CD4-positive, alpha-beta memory T cell (primary cell): ENCODE measurements around the gene SOX3. TPM values are rescaled to one million over a fixed set of nuclear protein-coding genes. Genes with fewer than 3 reads are reported as not detected.

Source experiments
- CTCF ChIA-PET: fragments of 350-600 bp; sonication (Branson Sonifier 250); formaldehyde crosslinking; loops from one replicate; lab custom pipeline; 2021; ENCODE audit warnings: inconsistent platforms; ENCODE audit not compliant: partially characterized antibody; lab: Charles Lee
- POLR2A ChIA-PET: fragments of 350-600 bp; sonication (Branson Sonifier 250); formaldehyde crosslinking; loops from one replicate; lab custom pipeline; 2021; ENCODE audit not compliant: partially characterized antibody; lab: Charles Lee
- DNase-seq, 5 donors: peaks; one replicate each; pipeline versions ENCODE4 v3.0.0 to v3.0.0-alpha.2; 2020 to 2022; ENCODE audit warnings: mixed read lengths in 1 of 5
- H3K27ac ChIP-seq: one replicate; pipeline ENCODE4 v1.7.0; 2013; ENCODE audit warnings: low read depth, low read length
- H3K27me3 ChIP-seq: 2 replicates; pipeline ENCODE4 v1.7.0; 2013; ENCODE audit warnings: mild to moderate bottlenecking, low read length, moderate library complexity; ENCODE audit not compliant: insufficient read depth
- H3K36me3 ChIP-seq: 2 replicates; pipeline ENCODE4 v1.7.0; 2013; ENCODE audit warnings: mild to moderate bottlenecking, low read length, moderate library complexity; ENCODE audit not compliant: insufficient read depth
- H3K4me1 ChIP-seq: 2 replicates; pipeline ENCODE4 v1.7.0; 2013; ENCODE audit warnings: mild to moderate bottlenecking, low read length, moderate library complexity; ENCODE audit not compliant: insufficient read depth
- H3K4me3 ChIP-seq, 2 donors: one replicate each; pipeline ENCODE4 v1.7.0; 2013; ENCODE audit warnings: low read length in 2 of 2, mild to moderate bottlenecking in 1 of 2
- H3K9me3 ChIP-seq, 2 donors: one replicate each; pipeline ENCODE4 v1.7.0; 2013; ENCODE audit warnings: low read length in 2 of 2, control low read depth in 1 of 2; ENCODE audit not compliant: control insufficient read depth in 1 of 2
- H3K27ac Mint-ChIP-seq, 7 donors: one replicate each; pipeline ENCODE4 v1.8.0; 2020 to 2021; ENCODE audit warnings: mixed read lengths in 7 of 7, mild to moderate bottlenecking in 6 of 7, inconsistent platforms in 3 of 7, moderate library complexity in 3 of 7
- H3K27me3 Mint-ChIP-seq, 2 donors: one replicate each; pipeline ENCODE4 v1.8.0; 2020 to 2021; ENCODE audit warnings: mixed read lengths in 2 of 2
- H3K36me3 Mint-ChIP-seq, 2 donors: one replicate each; pipeline ENCODE4 v1.8.0; 2020 to 2021; ENCODE audit warnings: mixed read lengths in 2 of 2, inconsistent platforms in 1 of 2, mild to moderate bottlenecking in 1 of 2
- H3K4me1 Mint-ChIP-seq, 4 donors: one replicate each; pipeline ENCODE4 v1.8.0; 2020 to 2021; ENCODE audit warnings: mixed read lengths in 4 of 4, mild to moderate bottlenecking in 1 of 4
- H3K4me3 Mint-ChIP-seq, 8 donors: one replicate each; pipeline ENCODE4 v1.8.0; 2020 to 2021; ENCODE audit warnings: mixed read lengths in 8 of 8, mild to moderate bottlenecking in 7 of 8, moderate library complexity in 6 of 8, inconsistent platforms in 3 of 8
- H3K9me3 Mint-ChIP-seq, 8 donors: one replicate each; pipeline ENCODE4 v1.8.0; 2020 to 2021; ENCODE audit warnings: mixed read lengths in 8 of 8, mild to moderate bottlenecking in 5 of 8, inconsistent platforms in 3 of 8, moderate library complexity in 1 of 8
- intact Hi-C: fragments of 100-400 bp; cut with micrococcal nuclease; formaldehyde crosslinking; loops from one replicate; pipeline ENCODE4 v1.15.1; 2023
- polyA plus RNA-seq, 2 donors: library from polyadenylated mRNA; unstranded; fragments of 300-500 nt; fragmentation: Illumina TruSeq; gene quantifications; one replicate each; pipeline ENCODE4 v1.2.3, GENCODE V29; 2021
- total RNA-seq, 2 experiments: library from RNA; stranded (reverse); gene quantifications; one replicate each; pipeline ENCODE4 v1.2.3, GENCODE V29; 2021

SOX3 gene
- total and polyA plus RNA-seq, 4 experiments from 2014 or later: not detected

DNA sequence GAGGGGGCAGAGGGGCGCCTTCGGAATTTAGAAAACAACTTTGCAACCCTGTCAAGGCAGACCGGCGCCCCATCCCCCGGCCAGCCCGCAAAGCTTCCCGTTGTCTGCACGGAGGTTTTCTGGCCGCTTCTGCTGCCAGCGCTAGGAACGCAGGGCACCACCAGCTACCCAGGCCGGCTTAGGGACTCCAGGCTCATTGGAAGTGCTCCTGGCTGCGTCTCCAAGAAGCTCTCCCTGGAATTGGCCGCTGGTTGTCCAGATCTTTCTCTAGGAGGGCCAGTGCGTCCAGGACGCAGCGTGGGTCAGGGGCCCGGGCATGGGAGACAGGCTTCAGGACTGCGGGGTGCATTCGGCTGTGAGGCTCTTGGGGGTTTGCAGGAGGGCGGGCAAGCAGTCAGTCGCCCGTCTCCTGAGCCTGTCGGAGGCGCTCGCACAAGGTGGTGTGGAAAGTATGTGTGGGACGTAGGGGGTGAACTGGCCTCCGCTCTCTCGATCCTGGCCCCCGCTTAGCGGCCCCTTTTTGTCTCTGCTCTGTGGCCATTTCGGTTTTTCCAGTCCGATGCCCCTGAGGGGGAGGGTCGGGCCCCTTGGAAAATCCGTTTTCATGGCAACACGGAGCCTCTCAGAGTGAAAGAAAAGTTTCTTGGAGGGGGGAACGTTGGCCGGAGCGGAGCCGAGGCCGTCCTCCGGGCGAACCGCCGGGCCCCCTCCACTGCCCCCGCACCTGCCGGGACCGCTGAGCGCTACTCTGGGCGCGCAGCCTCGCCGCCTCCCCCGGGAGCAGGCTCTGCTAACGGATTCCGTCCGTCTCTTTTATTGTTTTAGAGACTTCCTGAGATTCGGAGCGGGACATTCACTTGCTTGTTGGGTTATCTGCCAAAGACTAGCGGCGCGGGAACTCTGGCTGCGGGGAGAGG, 810 bp upstream of the SOX3 start:
- H3K4me3 Mint-ChIP-seq: peak overlapping the region in 1 of 8 donors; percentile 46

DNA sequence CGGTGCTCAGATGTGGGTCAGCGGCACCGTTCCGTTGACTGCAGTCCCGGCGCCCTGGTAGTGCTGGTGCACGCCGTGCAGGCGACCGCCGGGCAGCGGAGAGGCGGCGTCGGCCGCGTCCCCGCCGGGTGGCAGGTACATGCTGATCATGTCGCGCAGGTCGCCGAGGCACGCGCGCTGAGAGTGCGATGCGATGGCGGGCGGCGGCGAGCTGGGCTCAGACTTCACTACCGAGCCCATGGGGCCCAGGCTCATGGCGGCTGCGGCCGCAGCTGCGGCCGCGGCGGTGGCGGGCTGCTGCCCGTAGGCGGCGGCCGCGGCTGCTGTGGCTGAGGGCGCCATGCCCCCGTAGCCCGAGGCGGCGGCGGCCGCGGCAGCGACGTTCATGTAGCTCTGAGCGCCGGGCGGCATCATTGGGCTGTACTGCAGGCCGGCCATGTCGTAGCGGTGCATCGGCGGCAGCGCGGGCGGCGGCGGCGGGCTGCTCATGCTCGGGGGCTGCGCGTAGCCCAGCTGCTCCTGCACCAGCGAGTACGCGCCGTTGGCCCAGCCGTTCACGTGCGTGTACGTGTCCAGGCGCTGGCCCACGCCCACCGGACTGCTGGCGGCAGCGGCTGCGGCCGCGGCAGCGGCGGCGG, 1.0 kb downstream of the SOX3 start:
- CTCF ChIA-PET: no interaction called here
- Mint-ChIP-seq H3K36me3 (peaks cover 0 to 5% of the 10 kb centered on the region in 2 donors), H3K9me3 (peaks cover 0 to 4% (median 0%) of the 10 kb centered on the region in 8 donors), H3K27me3 (peaks cover 19 to 24% of the 10 kb centered on the region in 2 donors), H3K4me3 (peak overlapping the region in 1 of 8 donors; percentile 51), H3K27ac (no peak overlapping the region), H3K4me1 (peaks cover 5 to 12% (median 7%) of the 10 kb centered on the region in 4 donors)
- POLR2A ChIA-PET: no interaction called here
- intact Hi-C loops: no loop called here
- Histone ChIP-seq H3K9me3 (no peaks in the 10 kb centered on the region), H3K4me3 (no peak overlapping the region), H3K4me1 (no peaks in the 10 kb centered on the region), H3K36me3 (no peaks in the 10 kb centered on the region), H3K27ac (no peak overlapping the region), H3K27me3 (no peaks in the 10 kb centered on the region)
- no peak for DNase-seq

More for the DNA sequence above, 810 bp upstream of the SOX3 start:
- peaks cover 17 to 35% of the 10 kb centered on the region in 2 donors for H3K27me3 Mint-ChIP-seq
- Histone ChIP-seq H3K4me1 (no peaks in the 10 kb centered on the region), H3K36me3 (no peaks in the 10 kb centered on the region), H3K27me3 (no peaks in the 10 kb centered on the region), H3K27ac (no peak overlapping the region), H3K9me3 (no peaks in the 10 kb centered on the region), H3K4me3 (no peak overlapping the region)
- intact Hi-C loops: no loop called here
- no peak for DNase-seq
- POLR2A ChIA-PET: no interaction called here
- H3K36me3 Mint-ChIP-seq: peaks cover 0 to 5% of the 10 kb centered on the region in 2 donors
- no peak overlapping the region for H3K27ac Mint-ChIP-seq
- H3K4me1 Mint-ChIP-seq: peaks cover 5 to 12% (median 7%) of the 10 kb centered on the region in 4 donors
- CTCF ChIA-PET: no interaction called here
- peaks cover 0 to 4% (median 0%) of the 10 kb centered on the region in 8 donors for H3K9me3 Mint-ChIP-seq

DNA sequence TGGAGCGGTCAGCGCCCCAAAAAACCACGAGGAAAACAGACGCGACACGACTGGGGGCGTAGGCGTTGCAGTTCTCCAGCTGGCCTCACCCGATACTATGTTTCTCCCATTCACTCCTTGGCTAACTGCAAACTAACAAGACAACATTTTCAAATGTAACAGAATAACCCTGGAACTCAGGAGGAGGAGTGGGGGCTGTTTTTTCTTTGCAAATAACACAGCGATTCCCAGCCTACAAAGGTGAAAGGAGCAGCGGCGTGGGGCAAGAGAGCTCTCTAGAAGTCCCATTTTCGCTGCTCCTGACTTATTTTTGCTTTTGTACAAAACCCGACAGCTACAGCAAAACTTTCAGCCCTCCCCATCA, 1.6 kb downstream of the SOX3 start:
- Mint-ChIP-seq H3K27me3 (peaks cover 20 to 26% of the 10 kb centered on the region in 2 donors), H3K9me3 (peaks cover 0 to 4% (median 0%) of the 10 kb centered on the region in 8 donors), H3K4me3 (peak overlapping the region in 6 of 8 donors; percentile 25 to 69 (median 49)), H3K4me1 (peaks cover 5 to 12% (median 7%) of the 10 kb centered on the region in 4 donors), H3K36me3 (peaks cover 0 to 5% of the 10 kb centered on the region in 2 donors), H3K27ac (no peak overlapping the region)
- intact Hi-C loops: no loop called here
- no peak for DNase-seq
- Histone ChIP-seq H3K27ac (no peak overlapping the region), H3K27me3 (no peaks in the 10 kb centered on the region), H3K9me3 (no peaks in the 10 kb centered on the region), H3K4me3 (no peak overlapping the region), H3K4me1 (no peaks in the 10 kb centered on the region), H3K36me3 (no peaks in the 10 kb centered on the region)
- ChIA-PET POLR2A (no interaction called here), CTCF (no interaction called here)

DNA sequence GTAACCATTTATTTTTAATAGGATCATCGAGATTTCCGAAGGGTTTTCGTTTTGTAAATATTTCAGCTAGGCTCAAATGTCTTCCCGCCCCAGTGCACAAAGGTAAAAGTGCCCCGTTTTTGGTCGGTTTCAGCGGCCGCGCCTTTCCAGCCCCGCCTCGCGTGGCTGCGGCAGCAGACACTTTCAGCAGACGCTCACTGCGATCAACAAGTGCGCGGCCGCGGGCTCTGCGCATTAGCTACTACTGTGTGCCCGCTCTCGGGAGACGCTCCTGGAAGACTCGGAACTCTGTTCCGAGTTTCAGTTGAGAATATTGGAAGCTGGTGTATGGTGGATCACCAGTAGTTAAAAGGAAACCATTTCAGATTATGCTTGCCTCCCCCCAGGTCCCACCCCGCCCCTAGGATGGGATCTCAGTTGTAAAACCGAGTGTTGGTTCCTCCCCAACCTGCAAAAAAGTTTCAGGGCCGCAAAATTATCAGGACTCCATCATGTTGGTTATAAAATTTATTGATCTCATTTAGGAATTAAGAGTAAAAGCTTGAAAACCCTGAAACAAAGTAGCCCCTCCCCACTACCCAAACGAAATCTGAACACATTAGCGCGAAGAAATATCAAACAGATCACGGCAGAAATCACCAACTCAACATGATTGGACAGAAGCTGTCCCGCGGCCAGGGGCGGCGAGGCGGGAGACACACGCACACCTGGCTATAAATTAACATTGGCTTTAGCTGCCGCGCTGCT, 2.2 kb downstream of the SOX3 start:
- H3K27me3 Mint-ChIP-seq: peaks cover 20 to 26% of the 10 kb centered on the region in 2 donors
- peak overlapping the region in 5 of 8 donors; percentile 40 to 69 (median 67) for H3K4me3 Mint-ChIP-seq
- H3K4me3 ChIP-seq: no peak overlapping the region
- H3K36me3 ChIP-seq: no peaks in the 10 kb centered on the region
- CTCF ChIA-PET: no interaction called here
- H3K27ac Mint-ChIP-seq: no peak overlapping the region
- H3K9me3 ChIP-seq: no peaks in the 10 kb centered on the region
- H3K27ac ChIP-seq: no peak overlapping the region
- POLR2A ChIA-PET: no interaction called here
- no peaks in the 10 kb centered on the region for H3K4me1 ChIP-seq
- peaks cover 0 to 4% (median 0%) of the 10 kb centered on the region in 8 donors for H3K9me3 Mint-ChIP-seq
- peaks cover 5 to 12% (median 7%) of the 10 kb centered on the region in 4 donors for H3K4me1 Mint-ChIP-seq
- no peak for DNase-seq
- peaks cover 0 to 5% of the 10 kb centered on the region in 2 donors for H3K36me3 Mint-ChIP-seq
- intact Hi-C loops: no loop called here
- H3K27me3 ChIP-seq: no peaks in the 10 kb centered on the region

DNA sequence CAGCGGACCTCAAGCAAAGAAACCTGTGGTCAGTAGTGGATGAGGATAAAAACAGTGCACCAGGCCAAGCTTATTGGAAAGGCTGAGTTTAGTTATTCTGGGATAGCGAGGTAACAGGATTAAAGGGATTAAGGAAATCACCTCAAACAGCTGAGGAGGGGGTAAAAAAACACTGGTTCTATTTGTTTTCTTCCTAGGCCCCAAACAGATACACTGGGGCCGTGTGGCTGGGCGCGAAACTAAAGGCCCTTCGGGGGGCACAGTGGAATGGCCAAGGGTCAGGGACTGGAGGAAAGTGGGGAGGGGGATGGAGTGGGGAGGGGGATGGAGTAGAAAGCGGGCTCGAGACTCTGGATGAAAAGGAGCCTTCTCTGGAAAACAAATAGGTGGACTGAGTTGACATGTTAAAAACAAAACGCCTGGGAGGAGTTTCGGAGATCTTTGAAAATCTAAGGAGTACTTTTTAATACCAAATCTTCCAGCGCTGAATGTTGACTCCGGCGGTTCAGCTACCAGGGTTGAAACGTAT, 2.9 kb downstream of the SOX3 start:
- ChIA-PET POLR2A (no interaction called here), CTCF (no interaction called here)
- Histone ChIP-seq H3K27ac (no peak overlapping the region), H3K9me3 (no peaks in the 10 kb centered on the region), H3K36me3 (no peaks in the 10 kb centered on the region), H3K27me3 (no peaks in the 10 kb centered on the region), H3K4me1 (no peaks in the 10 kb centered on the region), H3K4me3 (no peak overlapping the region)
- peaks cover 0 to 5% of the 10 kb centered on the region in 2 donors for H3K36me3 Mint-ChIP-seq
- H3K9me3 Mint-ChIP-seq: peaks cover 0 to 4% (median 0%) of the 10 kb centered on the region in 8 donors
- H3K4me1 Mint-ChIP-seq: peaks cover 5 to 12% (median 7%) of the 10 kb centered on the region in 4 donors
- DNase-seq: no peak
- H3K27ac Mint-ChIP-seq: no peak overlapping the region
- peaks cover 16 to 23% of the 10 kb centered on the region in 2 donors for H3K27me3 Mint-ChIP-seq
- intact Hi-C loops: no loop called here
- H3K4me3 Mint-ChIP-seq: peak overlapping the region in 3 of 8 donors; percentile 35 to 55 (median 39)

DNA sequence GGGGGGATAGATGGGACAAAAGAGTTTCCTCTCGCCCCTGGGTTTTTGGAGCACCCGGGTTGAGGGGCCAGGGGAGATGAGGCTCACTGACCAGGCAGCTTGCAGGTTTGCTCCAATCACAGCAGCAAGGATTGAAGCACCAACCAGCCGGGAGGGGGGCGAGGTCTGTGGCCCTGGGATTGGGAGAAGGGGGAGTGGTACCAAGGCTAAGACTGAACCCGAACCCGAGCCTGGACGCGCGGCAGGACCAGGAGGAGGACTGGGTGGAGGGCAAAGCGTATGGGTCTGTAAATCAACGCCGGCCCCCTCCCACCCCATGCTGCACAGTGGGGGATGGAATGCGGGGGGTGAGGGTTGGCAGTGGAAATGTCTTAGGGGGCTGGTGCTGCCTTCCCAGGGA, 3.5 kb downstream of the SOX3 start:
- no peak overlapping the region for H3K27ac ChIP-seq
- CTCF ChIA-PET: no interaction called here
- H3K4me1 Mint-ChIP-seq: peaks cover 5 to 12% (median 6%) of the 10 kb centered on the region in 4 donors
- no peak overlapping the region for H3K4me3 ChIP-seq
- no peaks in the 10 kb centered on the region for H3K27me3 ChIP-seq
- no peak overlapping the region for H3K4me3 Mint-ChIP-seq
- H3K9me3 Mint-ChIP-seq: peaks cover 0 to 4% (median 0%) of the 10 kb centered on the region in 8 donors
- H3K9me3 ChIP-seq: no peaks in the 10 kb centered on the region
- POLR2A ChIA-PET: no interaction called here
- H3K36me3 Mint-ChIP-seq: peaks cover 0 to 5% of the 10 kb centered on the region in 2 donors
- no peaks in the 10 kb centered on the region for H3K36me3 ChIP-seq
- intact Hi-C loops: no loop called here
- DNase-seq: no peak
- no peaks in the 10 kb centered on the region for H3K4me1 ChIP-seq
- H3K27ac Mint-ChIP-seq: no peak overlapping the region
- peaks cover 15 to 21% of the 10 kb centered on the region in 2 donors for H3K27me3 Mint-ChIP-seq
